SIG-M5 treated with dmso at 0.1 percent for 504 hours (cell line): ENCODE data around the gene RHBDD3.
A peak's percentile ranks its signal among the peaks of the same experiment; 100 is the strongest.

Experiments used
- DNase-seq: peaks from one replicate; lab custom pipeline; 2025; ENCODE audit not compliant: unreplicated experiment; lab: John Stamatoyannopoulos, UW

RHBDD3 gene

GRCh38 chr22:29269731-29270474 is 2.1 kb upstream of the RHBDD3 start:
- DNase-seq, result peak; percentile 42

DNA sequence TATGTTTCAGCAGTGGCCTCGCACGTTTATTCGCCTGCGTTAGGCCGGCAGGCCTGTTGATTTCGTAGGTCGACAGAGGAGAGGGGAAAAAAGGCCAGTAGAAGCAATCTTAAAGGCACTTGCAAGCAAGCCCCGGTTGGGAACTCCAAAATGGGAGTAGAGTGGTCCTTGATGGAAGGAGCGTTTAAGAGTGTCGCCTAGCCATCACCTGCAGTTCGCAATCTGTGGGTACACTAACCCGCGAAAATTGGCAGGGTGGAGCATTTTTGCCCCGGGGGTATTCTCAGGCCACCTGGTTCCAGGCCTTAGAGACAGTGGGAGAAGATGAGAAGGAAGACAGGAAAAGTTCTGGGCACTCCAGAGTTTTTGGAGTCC is 1.4 kb upstream of the RHBDD3 start:
- DNase-seq, result no peak

DNA sequence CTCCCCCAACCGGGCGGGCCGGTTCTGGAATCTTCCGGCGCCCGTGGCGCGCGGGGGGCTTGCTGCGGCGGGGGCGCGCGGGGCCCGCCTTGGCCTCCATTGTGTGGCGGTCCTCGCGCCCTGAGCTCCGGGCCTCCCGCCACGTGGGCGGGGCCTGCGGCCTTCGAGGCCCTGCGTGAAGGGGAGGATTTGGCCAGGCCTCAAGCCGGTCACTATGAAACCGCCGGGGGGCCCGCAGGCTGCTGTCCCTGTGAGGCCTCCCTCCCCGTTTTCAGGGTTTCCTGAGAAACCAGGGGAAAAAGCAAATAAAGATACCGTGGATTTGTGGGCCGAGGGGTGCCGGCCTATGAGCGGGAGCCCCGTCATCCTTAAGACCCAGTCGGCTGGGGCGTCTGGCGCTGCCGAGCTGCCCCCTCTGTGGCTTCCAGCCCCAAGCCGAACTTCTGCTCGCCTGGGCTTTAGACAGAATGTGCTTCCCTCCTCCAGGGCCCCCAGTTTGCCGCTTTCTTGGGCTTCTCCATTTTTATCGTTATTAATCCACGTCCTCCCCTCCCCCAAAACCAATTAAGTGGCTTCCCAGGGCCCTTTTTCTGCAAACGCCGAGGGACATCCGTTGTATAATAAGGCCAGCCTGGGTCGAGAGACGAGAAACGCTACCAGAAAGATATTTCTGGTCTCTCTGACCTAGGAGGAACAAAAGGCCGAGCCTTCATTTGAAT is 889 bp upstream of the RHBDD3 start:
- DNase-seq, result no peak

DNA sequence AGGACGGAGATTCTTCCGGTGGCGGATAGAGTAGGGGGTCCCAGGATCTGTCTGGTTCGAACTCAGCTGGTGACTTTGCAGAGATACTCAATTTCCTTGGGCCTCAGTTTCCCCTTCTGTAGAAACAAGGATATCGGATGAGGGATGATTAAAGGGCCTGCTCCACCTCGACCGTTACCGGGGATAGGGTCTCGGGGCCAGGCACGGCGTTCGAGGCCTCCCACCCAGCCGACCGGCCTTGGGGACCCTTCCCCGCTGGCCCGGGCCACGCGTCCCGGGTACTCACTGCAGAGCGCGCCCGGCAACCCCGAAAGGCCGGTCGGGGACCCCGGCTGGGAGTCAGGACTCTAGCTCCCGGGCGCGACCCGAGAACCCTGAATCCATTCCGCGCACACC is 321 bp downstream of the RHBDD3 start:
- no peak for DNase-seq

- no peak for DNase-seq
Measured at GRCh38 chr22:29266564-29267461, 968 bp downstream of the RHBDD3 start.

DNA sequence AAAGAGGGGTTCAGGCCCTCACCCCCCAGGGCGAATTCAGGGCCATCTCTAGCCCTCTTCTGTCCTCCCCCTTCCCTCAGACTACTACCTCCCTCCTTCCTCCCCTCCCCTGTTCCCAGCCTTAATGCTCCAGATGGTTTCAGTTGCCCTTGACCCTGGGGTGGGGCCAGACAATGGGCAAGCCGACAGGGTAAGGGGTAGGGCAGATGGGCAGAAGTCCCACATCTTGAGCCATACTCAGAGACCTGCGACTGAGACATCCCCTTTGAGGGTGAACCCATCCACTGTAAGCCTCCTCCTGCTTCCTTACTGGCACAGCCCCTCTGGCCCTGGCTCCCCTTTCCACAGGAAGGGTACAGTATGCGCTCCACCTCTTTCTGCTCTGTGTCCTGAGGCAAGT is 1.9 kb downstream of the RHBDD3 start:
- DNase-seq, result no peak

DNA sequence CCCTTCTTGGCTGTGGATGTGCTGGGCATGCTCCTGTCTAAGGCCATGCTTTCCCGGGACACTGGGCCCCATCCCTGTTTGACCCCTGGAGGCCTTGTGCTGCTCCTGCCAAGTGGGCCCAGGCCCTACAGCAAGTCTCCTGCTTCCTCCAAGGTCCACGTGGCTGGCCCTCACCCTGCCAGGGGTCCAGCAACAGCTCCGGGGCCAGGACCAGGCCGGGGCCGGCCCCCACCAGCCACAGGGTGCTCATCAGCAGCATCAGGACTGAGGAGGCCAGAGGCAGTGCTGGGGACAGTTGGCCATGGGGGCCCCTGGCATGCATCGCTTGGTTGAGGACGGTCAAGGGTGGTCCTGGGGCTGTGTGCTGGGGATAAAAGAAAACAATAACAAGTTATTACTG is 2.5 kb downstream of the RHBDD3 start:
- no peak for DNase-seq

- DNase-seq, result no peak
Measured at GRCh38 chr22:29263791-29264276, 3.9 kb downstream of the RHBDD3 start.

GRCh38 chr22:29260601-29261315 is 7.0 kb downstream of the RHBDD3 start:
- DNase-seq, result no peak

- DNase-seq, result no peak
Measured at GRCh38 chr22:29260031-29260560, 7.7 kb downstream of the RHBDD3 start.

GRCh38 chr22:29259253-29259899 is 8.4 kb downstream of the RHBDD3 start:
- no peak for DNase-seq

DNA sequence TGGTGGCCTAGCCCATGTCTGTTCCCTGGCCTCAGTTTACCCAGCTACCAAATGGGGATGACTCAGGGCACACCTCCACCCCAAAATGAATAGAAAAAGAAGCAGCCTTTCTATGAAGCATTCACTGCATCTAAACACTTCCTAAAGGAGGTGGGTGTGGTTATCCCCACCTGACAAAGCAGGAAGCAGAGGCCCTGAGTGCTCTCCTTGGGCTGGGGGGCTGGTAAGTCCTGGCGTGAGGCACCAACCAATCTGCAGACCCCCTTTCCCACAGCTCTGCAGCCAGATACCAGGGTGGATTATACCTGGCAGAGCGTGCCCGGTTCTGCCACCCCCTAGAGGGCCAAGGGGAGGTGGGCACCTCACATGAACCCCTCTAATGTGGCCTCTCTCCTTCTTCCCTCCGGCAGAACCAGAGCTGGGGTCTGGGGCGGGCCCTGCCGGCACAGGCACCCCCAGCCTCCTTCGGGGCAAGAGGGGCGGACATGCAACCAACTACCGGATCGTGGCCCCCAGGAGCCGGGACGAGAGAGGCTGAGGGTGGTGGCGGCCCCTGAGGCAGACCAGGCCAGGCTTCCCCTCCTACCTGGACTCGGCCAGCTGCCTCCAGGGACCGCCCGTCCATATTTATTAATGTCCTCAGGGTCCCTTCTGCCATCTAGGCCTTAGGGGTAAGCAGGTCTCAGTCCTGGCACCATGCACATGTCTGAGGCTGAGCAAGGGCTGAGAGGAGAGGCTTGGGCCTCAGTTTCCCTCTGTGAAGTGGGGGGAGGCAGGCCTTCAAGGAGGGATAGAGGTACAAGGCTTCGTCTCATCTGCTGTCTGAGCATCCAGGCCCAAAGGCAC is 9.2 kb downstream of the RHBDD3 start:
- no peak for DNase-seq

- DNase-seq, result no peak
Measured at GRCh38 chr22:29257751-29258181, 10.0 kb downstream of the RHBDD3 start.

DNA sequence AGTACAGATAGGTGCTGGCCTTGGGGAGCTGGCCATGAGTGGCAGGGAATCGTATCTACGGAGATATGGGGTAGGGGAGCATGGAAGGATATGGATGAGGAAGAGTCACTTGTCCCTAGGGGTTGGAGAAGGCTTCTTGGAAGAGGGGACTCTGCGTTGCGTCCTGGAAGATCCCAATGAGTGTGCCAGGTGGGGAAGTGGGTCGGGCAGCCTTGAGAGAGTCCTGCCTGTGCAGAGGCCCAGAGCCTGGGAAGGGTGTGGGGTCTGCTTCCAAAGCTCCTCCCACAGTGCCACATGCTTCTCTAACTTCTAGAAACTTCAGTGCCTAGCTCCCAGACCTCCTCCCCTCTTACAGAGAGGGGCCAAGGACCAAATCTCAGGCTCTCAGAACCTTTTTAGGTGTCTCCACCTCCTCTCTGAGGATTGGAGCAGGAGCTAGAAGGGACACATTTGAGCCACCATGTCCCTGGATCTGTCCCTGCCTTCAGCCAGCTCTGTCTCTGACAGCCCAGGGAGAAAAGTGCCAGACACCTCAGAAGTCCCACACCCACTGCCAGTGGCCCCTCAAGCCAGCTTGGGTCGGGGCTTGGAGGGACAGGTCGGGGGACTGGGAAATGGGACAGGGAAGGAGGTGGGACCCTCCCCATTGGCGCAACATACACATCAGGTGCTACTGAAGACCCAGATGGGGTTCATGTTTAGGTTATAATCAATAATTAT is 11.0 kb downstream of the RHBDD3 start:
- DNase-seq, result no peak

- DNase-seq, result no peak
Measured at GRCh38 chr22:29255064-29255621, 12.6 kb downstream of the RHBDD3 start.

- no peak for DNase-seq
Measured at GRCh38 chr22:29254286-29254660, 13.5 kb downstream of the RHBDD3 start.

GRCh38 chr22:29253561-29254285 is 14.1 kb downstream of the RHBDD3 start:
- no peak for DNase-seq
